Measurements from ENCODE around the gene MARK1. TPM values are rescaled to one million over a fixed set of nuclear protein-coding genes. Genes with fewer than 3 reads are reported as not detected.

MARK1 gene
- total and polyA plus RNA-seq, 10 of the 15 experiments (the other 5 are each of a cell fraction or from before 2014, with no cell fraction given): 0.02 to 0.67 (median 0.12) TPM; not detected in 6

- no peaks in the 10 kb centered on the region for H3K36me3 ChIP-seq (ENCODE audit: control insufficient read depth in 2 of 2, insufficient read depth in 2 of 2, low read length in 1 of 2)
- no peaks in the 10 kb centered on the region for H3K9me3 ChIP-seq (replicated peaks; ENCODE audit: control insufficient read depth, insufficient read depth, low read length)
- intact Hi-C loops (cut with micrococcal nuclease; ENCODE audit: unreplicated experiment): no loop called here
- DNase-seq (ENCODE audit: low read depth, low spot score) (no peak), FAIRE-seq (no peak), ATAC-seq (peak; percentile 58)
- TF ChIP-seq ZNF274 (IDR thresholded peaks at IDR 0.05; ENCODE audit: insufficient read depth, insufficient read length) (no peak), NBN (IDR thresholded peaks at IDR 0.05) (0 out of 2 replicates have a peak, but pooled peaks have one; percentile 40), SUZ12 (IDR thresholded peaks at IDR 0.05; ENCODE audit: unreplicated experiment) (no peak), ESRRA (IDR thresholded peaks at IDR 0.05; ENCODE audit: low read length) (no peak), POLR2A (IDR thresholded peaks at IDR 0.05; ENCODE audit: low read depth, low read length) (no peak), IKZF2 (IDR thresholded peaks at IDR 0.05) (no peak), ATF7 (IDR thresholded peaks at IDR 0.05; ENCODE audit: low read depth) (peak; percentile 85)
- SMC1A ChIA-PET (ENCODE audit: uncharacterized antibody, unreplicated experiment): no interaction called here
- no peaks in the 10 kb centered on the region for H4K20me1 ChIP-seq (ENCODE audit: control insufficient read depth, insufficient read depth)
- H3K9ac ChIP-seq (ENCODE audit: control insufficient read depth, insufficient read depth, low read length): no peak overlapping the region
- WGBS (ENCODE audit: insufficient coverage, insufficient replicate concordance, low lambda C conversion rate, missing lambda C conversion rate): 62% methylated on average over 5 of the region's 5 CpGs
- RAD21 ChIA-PET (ENCODE audit: unreplicated experiment): no interaction called here
- peaks cover 0 to 2% of the 10 kb centered on the region in 2 experiments; a peak in 2 of 4 replicates for H3K27me3 ChIP-seq (replicated peaks in 1 of 2; ENCODE audit: control insufficient read depth in 2 of 2, insufficient read depth in 2 of 2, low read length in 1 of 2)
- in situ Hi-C loops (cut with MboI): no loop called here
- CTCF ChIA-PET: no interaction called here
- no TSS peak for BruUV-seq (replicated peaks)
- H2AFZ ChIP-seq (ENCODE audit: control insufficient read depth, low read depth, low read length): no peak overlapping the region
- H3K79me2 ChIP-seq (ENCODE audit: control insufficient read depth, insufficient read depth, low read length): no peaks in the 10 kb centered on the region
- no peaks in the 10 kb centered on the region for H3K4me1 ChIP-seq (ENCODE audit: control insufficient read depth, insufficient read depth, low read length)
- POLR2A ChIA-PET: no interaction called here
- H3K27ac ChIP-seq (ENCODE audit: control insufficient read depth, insufficient read depth): no peak overlapping the region
- no peak overlapping the region for H3K4me3 ChIP-seq
- no peak overlapping the region for H3K4me2 ChIP-seq (ENCODE audit: control insufficient read depth, insufficient read depth)
These were observed 40.6 kb upstream of the MARK1 start for GRCh38 chr1:220487297-220487820.

DNA sequence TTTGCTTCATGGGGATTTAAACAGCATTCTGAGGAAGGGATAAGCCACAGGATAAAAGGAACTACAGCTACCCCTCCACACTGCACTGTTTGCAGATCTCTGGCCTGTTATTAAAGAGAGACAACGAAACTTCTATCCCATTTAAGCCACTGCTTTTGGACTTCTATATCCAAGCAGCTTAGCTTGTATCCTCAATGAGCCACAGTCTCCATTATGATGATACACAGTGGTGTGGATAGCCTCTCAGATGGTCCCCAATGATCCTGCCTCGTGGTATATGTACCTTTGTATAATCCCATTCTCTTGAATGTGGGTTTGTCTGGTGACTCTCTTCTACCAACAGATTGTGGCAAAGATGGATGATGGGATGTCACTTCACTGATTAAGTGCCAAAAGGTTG is 36.0 kb upstream of the MARK1 start:
- H3K4me3 ChIP-seq: no peak overlapping the region
- TF ChIP-seq RAD21 (IDR thresholded peaks at IDR 0.05; ENCODE audit: insufficient read depth, low read depth, low read length) (no peak), NR2F1 (conservative IDR thresholded peaks at IDR 0.05) (no peak), HCFC1 (IDR thresholded peaks at IDR 0.05; ENCODE audit: low read length) (no peak), SMARCA5 (IDR thresholded peaks at IDR 0.05) (no peak), PRDM15 (CRISPR knock-in tag; IDR thresholded peaks at IDR 0.05) (no peak), POLR2AphosphoS5 (IDR thresholded peaks at IDR 0.05; ENCODE audit: low read length) (no peak), ZNF207 (IDR thresholded peaks at IDR 0.05; ENCODE audit: borderline replicate concordance) (no peak), PAX8 (IDR thresholded peaks at IDR 0.05) (no peak), SMAD5 (IDR thresholded peaks at IDR 0.05; ENCODE audit: low read depth) (no peak)
- TF ChIP-seq, protein P1, sequence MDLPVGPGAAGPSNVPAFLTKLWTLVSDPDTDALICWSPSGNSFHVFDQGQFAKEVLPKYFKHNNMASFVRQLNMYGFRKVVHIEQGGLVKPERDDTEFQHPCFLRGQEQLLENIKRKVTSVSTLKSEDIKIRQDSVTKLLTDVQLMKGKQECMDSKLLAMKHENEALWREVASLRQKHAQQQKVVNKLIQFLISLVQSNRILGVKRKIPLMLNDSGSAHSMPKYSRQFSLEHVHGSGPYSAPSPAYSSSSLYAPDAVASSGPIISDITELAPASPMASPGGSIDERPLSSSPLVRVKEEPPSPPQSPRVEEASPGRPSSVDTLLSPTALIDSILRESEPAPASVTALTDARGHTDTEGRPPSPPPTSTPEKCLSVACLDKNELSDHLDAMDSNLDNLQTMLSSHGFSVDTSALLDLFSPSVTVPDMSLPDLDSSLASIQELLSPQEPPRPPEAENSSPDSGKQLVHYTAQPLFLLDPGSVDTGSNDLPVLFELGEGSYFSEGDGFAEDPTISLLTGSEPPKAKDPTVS (IDR thresholded peaks at IDR 0.05; ENCODE audit: low read depth, low read length): no peak

More for the DNA sequence above, 36.0 kb upstream of the MARK1 start:
- CTCF ChIA-PET: interaction anchor here (1.0 to 1.4 kb wide), 2 partner anchors 22 to 177 kb away, joined by 3 to 4 read pairs; no protein-coding TSS in a partner anchor
- Histone ChIP-seq H3K9me3 (replicated peaks; ENCODE audit: control insufficient read depth, insufficient read depth, low read length) (no peaks in the 10 kb centered on the region), H4K20me1 (ENCODE audit: control insufficient read depth, insufficient read depth) (no peaks in the 10 kb centered on the region), H3K4me2 (ENCODE audit: control insufficient read depth, insufficient read depth) (no peak overlapping the region), H3K27ac (ENCODE audit: control insufficient read depth, insufficient read depth) (no peak overlapping the region), H3K27me3 (replicated peaks in 1 of 2; ENCODE audit: control insufficient read depth in 2 of 2, insufficient read depth in 2 of 2, low read length in 1 of 2) (peaks cover 0 to 2% of the 10 kb centered on the region in 2 experiments; a peak in 1 of 4 replicates), H3K36me3 (ENCODE audit: control insufficient read depth in 2 of 2, insufficient read depth in 2 of 2, low read length in 1 of 2) (no peaks in the 10 kb centered on the region), H3K79me2 (ENCODE audit: control insufficient read depth, insufficient read depth, low read length) (no peaks in the 10 kb centered on the region), H2AFZ (ENCODE audit: control insufficient read depth, low read depth, low read length) (no peak overlapping the region), H3K4me1 (ENCODE audit: control insufficient read depth, insufficient read depth, low read length) (no peaks in the 10 kb centered on the region), H3K9ac (ENCODE audit: control insufficient read depth, insufficient read depth, low read length) (no peak overlapping the region)
- FAIRE-seq (no peak), ATAC-seq (no peak), DNase-seq (ENCODE audit: low read depth, low spot score) (no peak)
- RAD21 ChIA-PET (ENCODE audit: unreplicated experiment): no interaction called here
- intact Hi-C loops (cut with micrococcal nuclease; ENCODE audit: unreplicated experiment): no loop called here
- WGBS (ENCODE audit: insufficient coverage, insufficient replicate concordance, low lambda C conversion rate, missing lambda C conversion rate): 9% methylated on average over 2 of the region's 2 CpGs
- SMC1A ChIA-PET (ENCODE audit: uncharacterized antibody, unreplicated experiment): no interaction called here
- in situ Hi-C loops (cut with MboI): no loop called here
- POLR2A ChIA-PET: no interaction called here
- no TSS peak for BruUV-seq (replicated peaks)

Measured in GM12878 (cell line).